Muscle layer of colon (tissue), 2 donors: ENCODE data around the gene SIK1.
"Not testable (repeated sequence)": the region's sequence is repeated elsewhere in the genome, so short reads cannot be mapped to it uniquely, and the experiment has no call there.

Experiments used
- H3K27ac ChIP-seq: one replicate; pipeline ENCODE4 v1.7.0; 2013; ENCODE audit warnings: low read depth, mild to moderate bottlenecking, low read length, moderate library complexity
- H3K27me3 ChIP-seq, 2 donors: one replicate each; pipeline ENCODE4 v1.7.0; 2013; ENCODE audit warnings: low read length in 2 of 2, mild to moderate bottlenecking in 2 of 2; ENCODE audit not compliant: insufficient read depth in 2 of 2, control insufficient read depth in 1 of 2
- H3K36me3 ChIP-seq: one replicate; pipeline ENCODE4 v1.7.0; 2013; ENCODE audit warnings: mild to moderate bottlenecking, low read length; ENCODE audit not compliant: insufficient read depth
- H3K4me1 ChIP-seq: one replicate; pipeline ENCODE4 v1.7.0; 2013; ENCODE audit warnings: mild to moderate bottlenecking, low read length; ENCODE audit not compliant: insufficient read depth
- H3K4me3 ChIP-seq, 2 donors: one replicate each; pipeline ENCODE4 v1.7.0; 2013; ENCODE audit warnings: low read length in 2 of 2, low read depth in 1 of 2, mild to moderate bottlenecking in 1 of 2, moderate library complexity in 1 of 2
- H3K9ac ChIP-seq: one replicate; pipeline ENCODE4 v1.7.0; 2013; ENCODE audit warnings: low read length
- H3K9me3 ChIP-seq: one replicate; pipeline ENCODE4 v1.7.0; 2013; ENCODE audit warnings: mild to moderate bottlenecking, low read length
- donor health status: abdominal sarcoma.
- donor health status: Adenocarcinoma of cecum.

SIK1 gene

DNA sequence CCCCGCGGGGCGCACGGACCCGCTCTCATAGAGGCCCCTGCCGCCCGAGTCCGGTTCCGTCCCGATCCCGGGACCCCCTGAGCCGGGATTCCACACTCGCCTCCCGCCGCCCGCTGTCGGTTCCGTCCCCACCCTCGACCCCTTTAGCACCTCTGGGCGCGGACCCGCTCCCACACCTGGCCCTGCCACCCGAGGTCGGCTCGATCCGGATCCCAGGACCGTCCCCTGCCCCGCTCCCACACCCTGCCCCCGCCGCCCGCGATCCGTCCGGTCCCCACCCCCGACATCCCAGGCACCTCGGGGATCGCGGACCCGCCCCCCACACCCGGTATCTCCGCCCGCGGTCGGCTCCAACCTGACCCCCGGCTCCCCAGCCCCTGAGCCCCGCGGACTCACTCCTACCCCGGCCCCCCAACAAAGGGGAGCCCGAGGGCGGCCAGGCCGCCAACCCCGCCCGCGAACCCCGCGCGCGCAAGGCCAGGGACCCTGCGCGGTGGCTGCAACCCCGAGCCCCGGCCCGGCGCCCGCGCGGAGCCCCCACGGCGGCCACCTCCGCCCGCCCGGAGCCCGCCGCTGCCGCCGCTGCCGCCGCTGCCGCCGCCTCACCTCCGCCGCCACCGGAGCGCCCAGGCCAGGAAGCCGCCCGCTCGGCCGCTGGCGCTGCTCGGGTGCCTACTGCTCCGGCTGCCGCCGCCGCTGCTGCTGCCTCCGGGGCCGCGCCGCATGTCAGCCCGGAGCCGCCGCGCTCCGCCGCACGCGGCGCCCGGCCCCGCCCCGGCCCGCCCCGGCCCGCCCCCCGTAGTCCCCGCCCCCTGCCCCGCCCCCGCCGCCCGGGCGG, at the start of gene SIK1:
SIK1 (minus strand) TSS at position 728 of the 838 bp plus-strand sequence. CDS start 953 bp downstream, outside the sequence.
- H3K36me3 ChIP-seq, H3K4me3 ChIP-seq, H3K27ac ChIP-seq, H3K27me3 ChIP-seq, H3K4me1 ChIP-seq, H3K9me3 ChIP-seq, H3K9ac ChIP-seq: not testable (repeated sequence)

DNA sequence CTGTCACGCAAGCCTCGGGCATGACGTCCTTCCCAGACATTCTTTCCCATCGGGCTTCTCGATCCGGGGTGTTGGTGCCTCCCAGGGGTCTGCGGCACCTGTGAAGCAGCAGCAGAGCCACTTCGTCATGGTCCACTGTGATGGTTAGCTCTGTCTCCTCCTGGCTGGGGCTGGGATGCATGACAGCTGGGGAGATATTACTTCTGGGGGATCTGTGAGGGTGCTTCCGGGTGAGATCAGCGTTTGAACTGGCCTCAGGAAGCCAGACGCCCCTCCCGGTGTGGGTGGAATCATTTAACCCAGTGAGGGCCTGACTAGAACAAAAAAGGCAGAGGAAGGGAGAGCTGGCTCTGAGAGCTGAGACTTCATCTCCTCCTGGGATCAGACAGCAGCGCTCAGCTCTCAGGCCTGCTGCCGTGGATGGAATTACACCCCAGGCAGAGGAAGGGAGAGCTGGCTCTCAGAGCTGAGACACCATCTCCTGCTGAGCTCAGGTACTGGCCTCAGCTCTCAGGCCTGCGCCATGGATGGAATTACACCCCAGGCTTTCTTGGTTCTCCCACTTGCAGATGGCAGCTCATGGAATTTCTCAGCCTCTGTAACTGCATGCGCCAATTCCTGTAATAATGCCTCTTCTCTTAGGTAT, 44.8 kb upstream of the SIK1 start:
- H3K9ac ChIP-seq, H3K36me3 ChIP-seq, H3K9me3 ChIP-seq, H3K4me1 ChIP-seq, H3K27ac ChIP-seq, H3K4me3 ChIP-seq, H3K27me3 ChIP-seq: not testable (repeated sequence)

DNA sequence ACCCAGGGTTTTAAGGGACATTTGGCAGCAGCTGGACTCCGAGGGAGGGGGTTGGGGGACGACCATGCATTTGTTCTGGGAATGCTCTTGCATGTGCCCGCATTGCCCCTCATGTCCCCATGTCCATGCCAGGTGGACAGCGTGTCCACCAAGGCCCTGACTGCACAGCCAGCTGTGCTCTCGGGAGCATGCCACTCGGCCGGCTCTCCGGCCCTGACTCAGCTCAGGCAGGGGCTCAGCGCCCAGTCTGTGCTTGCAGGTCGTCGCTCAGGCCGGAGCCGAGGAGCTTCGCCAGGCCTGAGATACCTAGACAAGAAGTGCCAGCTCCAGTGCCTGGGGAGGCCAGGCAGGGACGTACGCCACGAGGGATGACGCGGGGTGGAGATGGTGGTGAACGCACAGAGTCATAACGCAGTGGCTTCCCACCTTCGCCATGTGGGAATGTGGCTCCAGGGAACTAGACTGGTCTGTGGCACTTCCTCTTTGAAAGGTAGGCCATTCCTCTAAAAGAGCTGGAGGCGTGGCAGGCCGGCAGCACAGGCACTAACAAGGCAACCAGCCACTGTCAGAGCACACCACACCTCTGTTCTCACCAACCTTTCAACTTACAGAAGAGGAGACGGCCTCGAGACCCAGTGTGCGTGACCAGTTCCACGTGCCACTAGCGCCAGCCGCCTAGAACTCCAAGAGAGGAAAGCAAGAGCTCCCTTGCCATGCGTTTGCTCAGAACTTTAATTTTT, 43.0 kb upstream of the SIK1 start:
- not testable (repeated sequence) for H3K36me3 ChIP-seq, H3K4me3 ChIP-seq

DNA sequence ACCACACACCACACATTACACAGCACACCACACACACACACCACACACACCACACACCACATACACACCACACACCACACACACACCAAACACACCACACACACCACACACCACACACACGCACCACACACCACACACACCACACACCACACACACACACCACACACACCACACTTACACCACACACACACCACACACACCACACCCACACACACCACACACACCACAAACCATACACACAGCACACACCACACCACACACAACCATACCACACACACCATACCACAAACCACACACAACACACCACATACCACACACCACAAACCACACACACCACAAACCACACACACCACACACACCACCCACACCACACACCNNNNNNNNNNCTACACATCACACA, 40.9 kb upstream of the SIK1 start:
- H3K9ac ChIP-seq, result no peak overlapping the region
- no peaks in the 10 kb centered on the region for H3K4me1 ChIP-seq
- H3K4me3 ChIP-seq, result no peak overlapping the region
- no peak overlapping the region for H3K27ac ChIP-seq
- no peaks in the 10 kb centered on the region for H3K27me3 ChIP-seq
- H3K9me3 ChIP-seq, result no peaks in the 10 kb centered on the region
- no peaks in the 10 kb centered on the region for H3K36me3 ChIP-seq

More for the DNA sequence above, 43.0 kb upstream of the SIK1 start:
- not testable (repeated sequence) for H3K4me1 ChIP-seq, H3K27me3 ChIP-seq, H3K9ac ChIP-seq, H3K9me3 ChIP-seq, H3K27ac ChIP-seq

DNA sequence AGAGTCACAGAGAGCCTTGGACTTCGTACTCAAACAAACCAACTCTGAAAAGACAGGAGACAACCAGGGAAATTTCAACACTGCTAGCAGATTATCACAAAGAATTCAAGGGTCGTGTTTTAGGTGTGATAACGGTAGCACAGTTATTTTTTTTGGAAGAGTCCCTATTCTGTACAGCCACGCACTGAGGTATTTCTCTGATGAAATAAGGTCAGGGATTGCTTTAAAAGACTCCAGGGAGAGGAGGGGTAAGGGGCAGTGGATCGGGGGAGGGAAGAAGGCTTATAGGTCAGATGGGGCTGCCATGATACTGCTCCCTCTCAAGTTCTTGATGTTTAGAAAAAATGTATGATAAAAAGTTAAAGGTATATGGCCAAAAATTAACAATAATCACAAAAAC, 38.2 kb upstream of the SIK1 start:
- not testable (repeated sequence) for H3K9ac ChIP-seq, H3K27ac ChIP-seq, H3K36me3 ChIP-seq, H3K4me1 ChIP-seq, H3K27me3 ChIP-seq, H3K9me3 ChIP-seq, H3K4me3 ChIP-seq

DNA sequence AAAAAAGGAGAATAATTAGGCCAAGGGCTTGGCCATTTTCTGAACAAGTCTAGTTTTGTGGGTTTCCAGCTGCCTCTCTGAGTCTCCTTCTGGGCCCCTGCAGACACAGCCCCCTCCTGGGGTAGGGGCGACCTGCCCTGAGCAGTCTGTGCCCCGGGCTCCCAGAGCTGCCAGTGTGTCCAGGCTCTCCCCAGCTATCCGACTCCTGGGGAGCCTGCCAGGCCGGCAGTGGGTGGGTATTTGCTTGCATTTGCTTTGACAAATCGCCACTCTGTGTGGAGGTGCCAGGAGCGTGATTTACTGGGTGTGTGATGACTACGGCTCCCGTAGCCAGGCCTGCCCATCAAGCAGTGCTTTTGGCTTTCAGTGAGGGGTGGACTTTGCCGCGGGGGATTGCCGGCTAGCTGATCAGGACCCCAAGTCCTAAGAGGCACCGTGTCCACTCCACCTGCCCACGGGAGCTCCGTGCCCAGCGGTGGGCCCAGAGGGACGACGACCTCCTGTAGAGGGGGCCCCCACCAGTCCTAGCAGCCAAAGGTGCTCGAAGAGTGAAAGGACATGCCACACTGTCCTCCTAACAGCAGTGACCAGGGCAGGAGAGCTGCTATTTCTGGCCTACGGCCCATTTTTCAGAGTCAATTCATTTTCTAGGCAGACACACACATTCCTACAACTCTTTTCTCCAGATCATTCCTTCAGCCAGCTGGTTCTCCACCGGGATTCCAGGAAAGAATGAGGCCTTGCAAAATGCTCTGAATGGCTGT, 36.7 kb upstream of the SIK1 start:
- H3K9ac ChIP-seq, H3K9me3 ChIP-seq, H3K4me1 ChIP-seq, H3K4me3 ChIP-seq, H3K27me3 ChIP-seq, H3K36me3 ChIP-seq, H3K27ac ChIP-seq: not testable (repeated sequence)

DNA sequence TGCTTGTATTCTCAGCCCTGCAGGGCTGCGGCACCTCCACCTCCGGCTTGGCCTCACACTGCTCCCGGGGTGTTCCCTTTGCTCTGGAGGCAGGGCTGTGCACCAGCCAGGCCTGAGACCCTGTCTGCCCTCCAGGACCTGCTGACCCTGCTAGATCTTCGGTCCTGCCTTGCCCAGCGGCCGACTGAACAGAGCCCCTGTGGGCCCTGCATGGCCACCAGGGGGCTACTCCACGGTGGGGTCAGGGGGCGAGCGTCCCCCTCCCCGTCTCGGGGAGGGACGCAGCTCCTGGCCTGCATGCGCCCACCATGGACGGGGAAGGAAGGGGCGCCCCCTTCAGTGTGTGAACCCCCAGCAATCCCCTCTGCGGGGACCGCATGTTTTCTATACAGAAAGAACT, 36.0 kb upstream of the SIK1 start:
- not testable (repeated sequence) for H3K4me1 ChIP-seq, H3K27ac ChIP-seq, H3K36me3 ChIP-seq, H3K27me3 ChIP-seq, H3K9me3 ChIP-seq, H3K4me3 ChIP-seq, H3K9ac ChIP-seq

DNA sequence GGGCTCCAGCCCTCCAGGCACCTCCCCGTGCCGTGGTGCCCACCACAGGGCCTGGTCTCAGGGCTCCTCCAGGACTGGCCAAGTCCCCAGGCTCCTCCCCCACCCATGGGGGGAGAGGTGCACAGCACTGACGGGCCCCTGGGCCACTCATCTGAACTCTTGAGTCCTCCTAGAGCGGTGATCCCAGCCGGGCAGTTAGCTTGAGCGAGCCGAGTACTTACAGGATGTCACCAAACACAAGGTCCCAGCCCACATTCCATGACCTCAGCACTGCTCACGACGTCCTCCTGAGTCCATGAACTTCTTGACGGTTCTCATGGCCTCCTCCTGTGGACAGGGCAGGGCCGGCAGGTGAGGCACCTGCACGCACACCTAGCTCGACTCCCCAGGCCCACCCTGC, 33.5 kb upstream of the SIK1 start:
- not testable (repeated sequence) for H3K9ac ChIP-seq, H3K4me1 ChIP-seq

DNA sequence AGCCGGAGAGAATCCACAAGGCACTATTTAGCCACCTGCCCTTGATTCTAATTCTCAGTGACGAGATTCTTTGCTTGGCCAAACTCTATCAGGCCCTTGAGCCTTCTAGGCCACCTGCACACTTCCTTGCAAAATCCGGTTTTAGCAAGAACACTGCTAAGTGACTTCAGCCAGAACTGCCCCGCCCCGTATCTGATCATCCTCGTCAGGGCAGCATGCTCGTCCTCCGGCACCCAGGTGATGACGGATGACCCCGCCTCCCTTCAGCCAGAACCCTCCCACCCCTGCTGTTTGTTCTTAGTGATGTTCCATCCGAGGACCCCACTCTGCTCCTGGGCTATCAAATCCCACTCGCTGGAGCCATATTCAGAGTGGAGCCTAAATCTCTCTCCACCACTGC, 32.1 kb upstream of the SIK1 start:
- not testable (repeated sequence) for H3K4me3 ChIP-seq, H3K36me3 ChIP-seq, H3K27me3 ChIP-seq, H3K9ac ChIP-seq, H3K4me1 ChIP-seq, H3K27ac ChIP-seq, H3K9me3 ChIP-seq

More for the DNA sequence above, 33.5 kb upstream of the SIK1 start:
- H3K27ac ChIP-seq, H3K4me3 ChIP-seq, H3K27me3 ChIP-seq, H3K36me3 ChIP-seq, H3K9me3 ChIP-seq: not testable (repeated sequence)

DNA sequence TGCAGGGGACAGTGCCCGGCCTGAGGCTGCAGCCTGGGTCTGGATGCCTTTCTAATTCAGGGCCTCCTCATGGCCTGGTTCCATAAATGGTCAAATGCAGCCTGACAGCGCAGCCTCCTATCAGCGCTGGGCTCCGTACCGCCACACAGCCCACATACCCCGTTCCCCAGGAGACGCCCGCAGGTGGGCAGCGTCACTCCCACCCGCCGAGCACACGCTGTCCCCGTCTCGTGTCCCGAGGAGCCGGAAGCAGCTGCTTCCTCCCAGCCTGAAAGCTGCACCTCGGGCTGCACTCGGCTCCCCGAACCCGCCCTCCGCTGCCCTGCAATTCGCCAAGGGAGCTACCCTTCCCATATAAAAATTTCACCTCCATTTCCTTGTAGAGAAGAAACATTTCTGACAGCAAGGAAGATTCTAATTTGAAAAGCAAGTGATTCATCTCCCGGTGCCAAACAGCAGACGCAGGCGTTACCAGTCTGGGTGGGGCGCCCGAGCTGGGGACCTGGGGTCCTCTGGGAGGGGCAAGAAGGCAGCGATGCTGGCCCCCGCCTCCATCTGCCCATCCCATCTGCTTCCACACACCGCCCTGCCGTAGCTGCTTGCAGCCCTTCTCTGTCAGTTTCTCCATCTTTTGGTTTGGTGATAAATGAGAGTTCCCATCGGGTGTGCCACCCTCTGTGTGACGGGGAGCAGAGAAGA, 29.8 kb upstream of the SIK1 start:
- H3K27me3 ChIP-seq, H3K27ac ChIP-seq, H3K4me1 ChIP-seq, H3K9me3 ChIP-seq, H3K4me3 ChIP-seq, H3K9ac ChIP-seq, H3K36me3 ChIP-seq: not testable (repeated sequence)

DNA sequence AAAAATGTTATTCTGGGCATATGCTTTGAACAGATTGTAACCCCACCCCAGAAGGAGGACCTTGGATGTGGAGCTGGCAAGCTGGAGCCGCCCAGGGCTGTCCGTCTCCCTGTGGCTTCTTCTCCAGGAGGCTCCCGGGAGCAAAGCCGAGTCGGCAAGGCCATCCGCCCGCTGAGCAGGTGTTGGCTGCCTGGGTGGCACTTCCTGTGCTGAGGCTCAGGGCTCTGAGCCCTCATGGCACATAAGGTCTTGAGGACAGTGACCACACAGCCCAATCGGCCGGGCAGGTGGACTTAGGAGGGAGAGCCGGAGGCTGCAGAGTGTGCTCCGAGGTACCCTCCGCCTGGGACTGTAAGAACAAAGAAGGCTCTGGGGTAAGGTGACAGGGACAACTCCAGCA, 28.8 kb upstream of the SIK1 start:
- not testable (repeated sequence) for H3K27me3 ChIP-seq, H3K4me3 ChIP-seq, H3K27ac ChIP-seq, H3K9me3 ChIP-seq, H3K36me3 ChIP-seq, H3K9ac ChIP-seq, H3K4me1 ChIP-seq
